NCI-H146 treated with DMSO at 0.1 percent for 48 hours (cell line): ENCODE data around the gene ABCB9.

Experiments used
- DNase-seq: peaks from one replicate; lab custom pipeline; 2025; ENCODE audit not compliant: unreplicated experiment; lab: John Stamatoyannopoulos, UW

ABCB9 gene

GRCh38 chr12:122966743-122967550 lies 684 bp upstream of the ABCB9 start:
- no peak for DNase-seq

GRCh38 chr12:122965321-122965751 lies 927 bp downstream of the ABCB9 start:
- no peak for DNase-seq

GRCh38 chr12:122964439-122965257 lies 1.6 kb downstream of the ABCB9 start:
- DNase-seq = no peak

- DNase-seq = no peak
Observed at GRCh38 chr12:122963941-122964265, 2.4 kb downstream of the ABCB9 start.

GRCh38 chr12:122961531-122962329 lies 4.5 kb downstream of the ABCB9 start:
- no peak for DNase-seq

GRCh38 chr12:122960193-122960569 lies 6.1 kb downstream of the ABCB9 start:
- DNase-seq = no peak

GRCh38 chr12:122959566-122960192 lies 6.6 kb downstream of the ABCB9 start:
- no peak for DNase-seq

GRCh38 chr12:122958198-122958888 lies 7.9 kb downstream of the ABCB9 start:
- no peak for DNase-seq

GRCh38 chr12:122956035-122956434 lies 10.2 kb downstream of the ABCB9 start:
- no peak for DNase-seq

- no peak for DNase-seq
Observed at GRCh38 chr12:122955156-122955555, 11.1 kb downstream of the ABCB9 start.

- peak; percentile 21 for DNase-seq
Observed at GRCh38 chr12:122951979-122952892, 14.0 kb downstream of the ABCB9 start.

- no peak for DNase-seq
Observed at GRCh38 chr12:122951406-122951805, 14.9 kb downstream of the ABCB9 start.

GRCh38 chr12:122949816-122950675 lies 16.2 kb downstream of the ABCB9 start:
- DNase-seq = no peak

GRCh38 chr12:122949405-122949804 lies 16.9 kb downstream of the ABCB9 start:
- DNase-seq = no peak

- DNase-seq = no peak
Observed at GRCh38 chr12:122948605-122949004, 17.7 kb downstream of the ABCB9 start.

- no peak for DNase-seq
Observed at GRCh38 chr12:122947352-122947792, 18.9 kb downstream of the ABCB9 start.

- no peak for DNase-seq
Observed at GRCh38 chr12:122946690-122947341, 19.4 kb downstream of the ABCB9 start.
